ENCODE results near the gene LEKR1. TPM values are rescaled to one million over a fixed set of nuclear protein-coding genes. Genes with fewer than 3 reads are reported as not detected.

The LEKR1 gene
- total and polyA plus RNA-seq, 9 of the 15 experiments (the other 6 are each of a cell fraction or from before 2014, with no cell fraction given) = 0.76 to 1.8 (median 1.2) TPM

DNA sequence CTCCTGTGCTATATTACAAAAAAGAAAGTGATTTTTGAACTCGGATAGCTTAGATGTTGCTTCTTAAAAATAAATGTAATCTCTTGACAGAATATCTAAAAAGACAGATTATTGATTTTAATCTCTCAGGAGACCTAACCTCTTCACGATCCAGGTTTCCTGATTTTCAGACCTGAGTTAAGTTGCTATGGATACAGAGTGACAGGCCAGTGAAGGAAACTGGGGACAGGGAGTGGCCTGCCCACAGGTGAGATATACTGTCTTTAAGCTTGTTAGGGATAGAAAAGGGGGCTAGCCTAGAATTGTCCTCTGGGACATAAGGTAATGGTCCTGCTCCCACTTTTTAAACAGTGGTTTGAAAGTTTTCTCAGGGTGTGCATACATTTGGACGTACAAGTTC, 260.6 kb downstream of the LEKR1 start (continued):
- TF ChIP-seq PBX2 (CRISPR knock-in tag; IDR thresholded peaks at IDR 0.05; ENCODE audit: low read depth) (peak; percentile 34; the same call in 1 of the 2 replicates), PBX2 (tag; conservative IDR thresholded peaks at IDR 0.05; ENCODE audit: low read depth) (no peak), TRIM24 (IDR thresholded peaks at IDR 0.05) (no peak), RFX1 (IDR thresholded peaks at IDR 0.05) (peak; percentile 73), LEF1 (IDR thresholded peaks at IDR 0.05) (no peak), RFX5 (IDR thresholded peaks at IDR 0.05; ENCODE audit: low read depth, low read length) (no peak)
- TF ChIP-seq, protein P1, sequence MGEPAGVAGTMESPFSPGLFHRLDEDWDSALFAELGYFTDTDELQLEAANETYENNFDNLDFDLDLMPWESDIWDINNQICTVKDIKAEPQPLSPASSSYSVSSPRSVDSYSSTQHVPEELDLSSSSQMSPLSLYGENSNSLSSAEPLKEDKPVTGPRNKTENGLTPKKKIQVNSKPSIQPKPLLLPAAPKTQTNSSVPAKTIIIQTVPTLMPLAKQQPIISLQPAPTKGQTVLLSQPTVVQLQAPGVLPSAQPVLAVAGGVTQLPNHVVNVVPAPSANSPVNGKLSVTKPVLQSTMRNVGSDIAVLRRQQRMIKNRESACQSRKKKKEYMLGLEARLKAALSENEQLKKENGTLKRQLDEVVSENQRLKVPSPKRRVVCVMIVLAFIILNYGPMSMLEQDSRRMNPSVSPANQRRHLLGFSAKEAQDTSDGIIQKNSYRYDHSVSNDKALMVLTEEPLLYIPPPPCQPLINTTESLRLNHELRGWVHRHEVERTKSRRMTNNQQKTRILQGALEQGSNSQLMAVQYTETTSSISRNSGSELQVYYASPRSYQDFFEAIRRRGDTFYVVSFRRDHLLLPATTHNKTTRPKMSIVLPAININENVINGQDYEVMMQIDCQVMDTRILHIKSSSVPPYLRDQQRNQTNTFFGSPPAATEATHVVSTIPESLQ (CRISPR knock-in tag; IDR thresholded peaks at IDR 0.05) = no peak

Measured in K562 (cell line).